ENCODE data around the gene SLC7A6.
"Not testable (repeated sequence)": the region's sequence is repeated elsewhere in the genome, so short reads cannot be mapped to it uniquely, and the experiment has no call there.

SLC7A6 gene

DNA sequence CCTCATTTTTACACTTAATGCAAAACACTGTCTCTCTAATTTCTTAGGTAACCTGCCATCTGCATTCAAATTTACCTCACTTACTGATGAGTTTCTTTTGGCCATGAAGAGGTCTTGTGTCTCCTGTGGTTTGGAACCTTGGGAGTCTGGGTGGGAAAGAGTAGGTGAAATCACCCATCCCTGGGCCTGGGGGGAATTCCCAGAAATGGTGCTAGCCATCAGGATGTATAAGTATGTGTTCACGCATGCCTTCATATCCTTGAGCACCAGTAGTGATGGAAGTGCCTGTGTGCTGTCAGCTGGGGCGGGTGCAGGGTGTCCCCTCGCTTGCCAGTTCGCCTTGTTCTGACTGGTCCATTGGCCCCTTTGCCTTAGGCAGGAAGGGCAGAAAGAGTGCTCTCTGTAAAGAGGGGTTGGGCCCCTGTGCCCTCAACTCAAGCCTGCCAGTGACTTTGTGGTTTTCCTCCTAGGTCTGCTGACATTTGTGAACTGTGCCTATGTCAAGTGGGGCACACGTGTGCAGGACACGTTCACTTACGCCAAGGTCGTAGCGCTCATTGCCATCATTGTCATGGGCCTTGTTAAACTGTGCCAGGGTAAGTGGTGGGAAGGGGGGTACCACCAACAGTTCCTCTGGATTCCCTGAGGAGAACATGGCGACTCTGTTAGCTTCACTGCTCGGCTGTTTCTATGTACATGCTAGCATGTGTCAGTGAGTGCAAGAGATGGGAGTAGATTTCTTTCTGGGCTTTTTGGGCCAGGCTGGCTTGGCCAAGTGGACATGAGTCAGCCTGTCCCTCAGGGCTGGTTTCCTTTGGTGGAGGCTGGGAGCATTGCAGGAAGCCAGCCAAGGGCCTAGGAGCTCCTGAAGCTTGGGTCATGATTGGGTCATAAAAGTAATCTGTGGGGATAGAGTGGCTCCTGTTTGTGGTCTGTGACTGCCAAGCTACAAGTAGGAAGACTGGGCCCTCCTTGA, 23.2 kb downstream of the SLC7A6 start:
- TF ChIP-seq, protein P1, sequence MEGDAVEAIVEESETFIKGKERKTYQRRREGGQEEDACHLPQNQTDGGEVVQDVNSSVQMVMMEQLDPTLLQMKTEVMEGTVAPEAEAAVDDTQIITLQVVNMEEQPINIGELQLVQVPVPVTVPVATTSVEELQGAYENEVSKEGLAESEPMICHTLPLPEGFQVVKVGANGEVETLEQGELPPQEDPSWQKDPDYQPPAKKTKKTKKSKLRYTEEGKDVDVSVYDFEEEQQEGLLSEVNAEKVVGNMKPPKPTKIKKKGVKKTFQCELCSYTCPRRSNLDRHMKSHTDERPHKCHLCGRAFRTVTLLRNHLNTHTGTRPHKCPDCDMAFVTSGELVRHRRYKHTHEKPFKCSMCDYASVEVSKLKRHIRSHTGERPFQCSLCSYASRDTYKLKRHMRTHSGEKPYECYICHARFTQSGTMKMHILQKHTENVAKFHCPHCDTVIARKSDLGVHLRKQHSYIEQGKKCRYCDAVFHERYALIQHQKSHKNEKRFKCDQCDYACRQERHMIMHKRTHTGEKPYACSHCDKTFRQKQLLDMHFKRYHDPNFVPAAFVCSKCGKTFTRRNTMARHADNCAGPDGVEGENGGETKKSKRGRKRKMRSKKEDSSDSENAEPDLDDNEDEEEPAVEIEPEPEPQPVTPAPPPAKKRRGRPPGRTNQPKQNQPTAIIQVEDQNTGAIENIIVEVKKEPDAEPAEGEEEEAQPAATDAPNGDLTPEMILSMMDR (IDR thresholded peaks at IDR 0.05; ENCODE audit: insufficient read depth, low read length, poor library complexity, severe bottlenecking), result no peak
- H3K27me3 ChIP-seq (replicated peaks; ENCODE audit: control insufficient read depth, insufficient read depth, low read length), result no peaks in the 10 kb centered on the region
- peaks cover 32% of the 10 kb centered on the region for H3K36me3 ChIP-seq (ENCODE audit: control insufficient read depth, insufficient read depth, low read length)
- no peak for DNase-seq (ENCODE audit: extremely low read depth, insufficient read length)
- H3K4me3 ChIP-seq (replicated peaks; ENCODE audit: low read depth, low read length), result no peak overlapping the region

DNA sequence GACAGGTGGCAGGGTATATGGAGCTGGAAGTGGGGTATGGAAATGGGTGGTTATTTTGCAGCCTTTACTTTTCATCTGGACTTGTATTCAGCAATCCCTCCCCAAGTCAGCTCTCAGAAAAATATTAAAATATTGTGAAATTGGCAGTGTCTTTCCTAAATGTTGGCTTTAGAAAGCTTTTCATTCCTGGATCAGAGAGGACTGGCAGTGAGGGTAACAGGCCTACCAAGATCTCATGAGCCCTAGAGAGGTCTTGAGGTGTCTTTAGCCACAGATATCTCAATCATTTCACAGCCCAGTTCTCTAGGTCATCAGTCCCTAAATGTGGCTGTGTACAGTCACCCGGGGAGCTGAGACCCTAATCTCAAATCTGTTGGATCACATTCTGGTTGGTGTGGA, 23.9 kb downstream of the SLC7A6 start:
- no peak for DNase-seq (ENCODE audit: extremely low read depth, insufficient read length)
- TF ChIP-seq, protein P1 (IDR thresholded peaks at IDR 0.05; ENCODE audit: insufficient read depth, low read length, poor library complexity, severe bottlenecking), result no peak
- Histone ChIP-seq H3K4me3 (replicated peaks; ENCODE audit: low read depth, low read length) (no peak overlapping the region), H3K27me3 (replicated peaks; ENCODE audit: control insufficient read depth, insufficient read depth, low read length) (no peaks in the 10 kb centered on the region), H3K36me3 (ENCODE audit: control insufficient read depth, insufficient read depth, low read length) (peaks cover 34% of the 10 kb centered on the region)

DNA sequence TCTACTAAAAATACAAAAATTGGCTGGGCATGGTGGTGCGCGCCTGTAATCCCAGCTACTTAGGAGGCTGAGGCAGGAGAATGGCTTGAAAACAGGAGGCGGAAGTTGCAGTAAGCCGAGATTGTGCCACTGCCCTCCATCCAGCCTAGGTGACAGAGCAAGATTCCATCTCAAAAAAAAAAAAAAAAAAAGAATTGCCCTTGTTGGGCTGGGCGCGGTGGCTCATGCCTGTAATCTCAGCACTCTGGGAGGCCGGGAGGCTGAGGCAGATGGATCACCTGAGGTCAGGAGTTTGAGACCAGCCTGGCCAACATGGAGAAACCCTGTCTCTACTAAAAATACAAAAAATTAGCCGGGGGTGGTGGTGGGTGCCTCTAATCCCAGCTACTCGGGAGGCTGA, 24.5 kb downstream of the SLC7A6 start:
- H3K27me3 ChIP-seq (replicated peaks; ENCODE audit: control insufficient read depth, insufficient read depth, low read length); H3K4me3 ChIP-seq (replicated peaks; ENCODE audit: low read depth, low read length); DNase-seq (ENCODE audit: extremely low read depth, insufficient read length): not testable (repeated sequence)
- peaks cover 37% of the 10 kb centered on the region for H3K36me3 ChIP-seq (ENCODE audit: control insufficient read depth, insufficient read depth, low read length)

DNA sequence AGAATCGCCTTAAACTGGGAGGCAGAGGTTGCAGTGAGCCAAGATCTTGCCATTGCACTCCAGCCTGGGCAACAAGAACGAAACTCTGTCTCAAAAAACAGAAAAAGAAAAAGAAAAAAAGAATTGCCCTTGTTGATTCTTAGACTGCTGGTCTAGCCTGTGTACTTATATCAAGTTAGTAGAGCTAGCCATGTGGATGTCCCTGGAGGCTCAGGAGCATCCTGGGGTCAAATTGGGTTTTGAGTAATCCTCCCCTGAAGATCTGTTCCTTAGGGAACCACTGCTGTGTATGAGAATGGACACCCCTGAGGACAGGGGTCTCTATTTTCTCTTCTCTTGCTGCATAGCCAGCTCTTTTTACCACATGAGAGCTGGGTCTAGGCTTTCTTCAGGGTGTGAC, 24.9 kb downstream of the SLC7A6 start:
- Histone ChIP-seq H3K27me3 (replicated peaks; ENCODE audit: control insufficient read depth, insufficient read depth, low read length) (no peaks in the 10 kb centered on the region), H3K4me3 (replicated peaks; ENCODE audit: low read depth, low read length) (no peak overlapping the region), H3K36me3 (ENCODE audit: control insufficient read depth, insufficient read depth, low read length) (peaks cover 40% of the 10 kb centered on the region)
- no peak for DNase-seq (ENCODE audit: extremely low read depth, insufficient read length)
- TF ChIP-seq, protein P1 (IDR thresholded peaks at IDR 0.05; ENCODE audit: insufficient read depth, low read length, poor library complexity, severe bottlenecking), result no peak

DNA sequence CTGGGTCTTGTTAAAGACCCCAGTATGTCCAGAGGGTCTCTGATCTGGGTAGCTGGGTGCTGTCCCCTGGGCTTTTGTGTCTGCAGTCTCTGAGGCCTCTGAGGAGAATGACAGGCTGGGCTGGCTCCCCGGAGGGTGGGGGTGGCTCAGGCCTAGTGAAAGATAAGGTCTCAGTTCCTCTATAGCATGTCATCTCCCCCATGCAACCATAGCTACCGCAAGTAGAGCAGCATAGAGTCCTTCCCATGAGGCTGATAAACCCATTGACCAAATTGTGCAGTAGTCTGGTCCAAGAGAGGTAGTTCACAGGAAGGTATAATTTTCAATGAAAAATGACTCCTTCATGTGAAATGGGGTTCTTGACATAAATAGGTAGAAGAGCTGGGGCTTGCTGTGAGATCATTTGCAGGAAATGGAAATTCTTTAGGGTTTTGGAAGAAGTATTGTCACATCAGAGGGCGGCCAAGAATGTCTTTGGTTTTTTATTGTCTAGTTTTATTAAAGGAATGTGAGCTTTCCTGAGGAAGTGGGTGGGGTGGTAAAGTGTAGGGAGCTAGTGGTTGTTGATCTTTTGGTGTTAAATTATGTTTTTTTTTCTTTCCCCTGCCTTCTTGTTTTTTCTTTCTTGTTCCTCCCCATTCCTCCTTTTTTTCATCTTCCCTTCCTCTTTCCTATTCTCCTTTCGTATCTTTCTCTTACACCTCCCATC, 25.4 kb downstream of the SLC7A6 start:
- TF ChIP-seq, protein P1 (IDR thresholded peaks at IDR 0.05; ENCODE audit: insufficient read depth, low read length, poor library complexity, severe bottlenecking), result no peak
- Histone ChIP-seq H3K27me3 (replicated peaks; ENCODE audit: control insufficient read depth, insufficient read depth, low read length) (no peaks in the 10 kb centered on the region), H3K4me3 (replicated peaks; ENCODE audit: low read depth, low read length) (no peak overlapping the region), H3K36me3 (ENCODE audit: control insufficient read depth, insufficient read depth, low read length) (peaks cover 44% of the 10 kb centered on the region)
- peak; percentile 69 for DNase-seq (ENCODE audit: extremely low read depth, insufficient read length)

DNA sequence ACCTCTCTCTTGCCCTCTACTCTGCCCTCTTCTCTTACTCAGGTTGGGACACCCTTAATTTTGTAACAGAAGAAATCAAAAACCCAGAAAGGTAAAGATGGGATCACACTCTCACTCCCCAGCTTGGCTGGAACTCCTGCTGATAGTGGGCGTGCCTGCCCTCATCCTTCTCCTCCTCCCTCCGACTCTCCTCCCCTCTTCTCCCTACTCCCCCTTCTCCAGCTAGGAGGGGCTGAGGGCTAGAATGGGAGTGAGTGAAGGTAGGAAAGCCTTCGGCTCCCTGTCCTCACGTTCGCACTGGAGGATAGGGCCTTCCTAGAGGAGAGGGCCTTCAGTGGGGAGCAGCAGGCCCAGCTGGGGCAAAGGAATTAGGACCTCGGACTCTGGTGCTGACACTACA, 26.1 kb downstream of the SLC7A6 start:
- H3K36me3 ChIP-seq (ENCODE audit: control insufficient read depth, insufficient read depth, low read length), result peaks cover 44% of the 10 kb centered on the region
- H3K27me3 ChIP-seq (replicated peaks; ENCODE audit: control insufficient read depth, insufficient read depth, low read length), result no peaks in the 10 kb centered on the region
- TF ChIP-seq, protein P1 (IDR thresholded peaks at IDR 0.05; ENCODE audit: insufficient read depth, low read length, poor library complexity, severe bottlenecking), result no peak
- H3K4me3 ChIP-seq (replicated peaks; ENCODE audit: low read depth, low read length), result no peak overlapping the region
- no peak for DNase-seq (ENCODE audit: extremely low read depth, insufficient read length)

Measured in GM06990 (cell line).